Measurements from ENCODE around the gene PNCK.
"Not testable (repeated sequence)": the region's sequence is repeated elsewhere in the genome, so short reads cannot be mapped to it uniquely, and the experiment has no call there.

PNCK gene

GRCh38 chrX:153673428-153674218 lies at the start of gene PNCK:
TSS of gene PNCK (minus strand) at chrX:153673813. CDS start at chrX:153673076, 737 bp downstream.
- no peak for DNase-seq (ENCODE audit: low read depth)

- no peak for DNase-seq (ENCODE audit: low read depth)
Measured at GRCh38 chrX:153722704-153723350, 49.2 kb upstream of the PNCK start.

DNA sequence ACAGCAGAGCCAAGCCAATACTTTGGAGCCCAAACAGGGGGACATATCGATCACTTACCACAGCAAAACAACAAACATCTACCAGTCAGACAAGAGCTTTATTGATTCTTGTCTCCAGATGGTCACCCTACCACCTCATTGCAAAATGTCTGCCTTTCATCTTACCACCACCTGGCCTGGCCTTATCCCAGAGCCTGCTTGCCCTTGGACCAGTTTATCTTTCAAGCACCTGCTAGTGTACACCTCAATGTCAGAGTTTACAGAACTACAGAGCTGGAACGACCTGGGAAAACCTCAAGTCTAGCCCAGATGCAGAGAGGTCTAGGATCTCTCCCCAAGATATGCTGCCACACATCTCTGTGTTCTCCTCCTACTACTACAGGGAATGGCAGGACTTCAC lies 46.1 kb upstream of the PNCK start:
- no peak for DNase-seq (ENCODE audit: low read depth)

DNA sequence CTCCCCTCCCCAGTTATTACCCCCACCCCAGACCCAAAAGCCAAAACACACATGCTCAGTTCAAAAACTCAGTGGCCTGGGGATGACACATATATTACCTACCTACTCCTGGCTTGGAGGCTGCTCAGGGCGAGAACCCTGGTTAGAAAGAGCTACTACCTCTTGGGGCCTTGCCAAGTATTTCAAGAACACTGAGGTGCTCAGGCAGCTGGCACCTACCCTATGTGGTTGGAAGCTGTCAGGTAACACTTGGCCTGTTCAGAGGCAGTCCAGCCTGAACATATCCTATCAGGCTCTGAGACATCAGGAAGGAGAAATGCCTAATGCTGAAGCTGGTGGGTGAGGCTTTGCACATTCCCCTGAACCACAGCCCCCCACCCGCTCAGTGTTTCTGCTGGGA lies 45.6 kb upstream of the PNCK start:
- DNase-seq (ENCODE audit: low read depth): no peak

GRCh38 chrX:153717445-153717844 lies 43.8 kb upstream of the PNCK start:
- DNase-seq (ENCODE audit: low read depth): no peak

DNA sequence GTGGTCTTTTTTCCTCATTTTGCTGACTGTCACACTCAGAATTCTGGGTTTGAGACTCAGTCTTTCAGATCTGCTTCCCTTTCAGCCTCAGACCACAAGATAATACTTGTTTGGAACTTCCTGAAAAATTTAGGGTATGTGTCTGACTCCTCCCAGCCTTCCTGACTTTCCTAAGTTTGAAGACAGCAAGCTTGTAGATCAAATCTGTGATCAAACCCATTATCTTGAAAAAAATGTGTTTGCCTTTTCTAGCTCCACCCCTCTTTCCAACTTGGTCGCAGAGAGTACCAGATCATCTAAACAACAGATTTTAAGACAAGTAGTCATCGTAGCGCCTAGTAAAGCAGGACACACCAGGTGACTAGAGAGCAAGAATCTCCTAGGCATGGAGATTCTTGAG lies 40.6 kb upstream of the PNCK start:
- DNase-seq (ENCODE audit: low read depth): no peak

GRCh38 chrX:153709726-153710674 lies 36.4 kb upstream of the PNCK start:
- no peak for DNase-seq (ENCODE audit: low read depth)

DNA sequence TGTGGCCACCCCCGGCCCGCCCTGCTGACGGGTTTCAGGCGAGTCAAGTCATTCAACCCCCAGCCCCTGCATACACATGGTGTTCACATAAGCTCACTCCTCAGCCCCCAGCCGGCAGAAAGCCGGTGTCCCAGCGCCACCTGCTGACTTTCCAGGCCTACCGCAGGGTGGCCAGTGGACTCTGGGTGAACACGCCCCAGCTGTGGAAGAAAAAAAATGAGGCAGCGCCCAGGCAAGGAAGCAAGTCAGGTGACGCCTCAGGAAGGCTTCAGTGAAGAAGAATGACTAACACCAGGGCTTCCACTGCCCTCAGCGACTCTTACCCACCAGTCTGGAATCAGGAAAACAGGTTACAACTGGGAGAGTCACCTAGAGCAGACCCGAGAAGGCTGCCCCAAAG lies 34.8 kb upstream of the PNCK start:
- no peak for DNase-seq (ENCODE audit: low read depth)

DNA sequence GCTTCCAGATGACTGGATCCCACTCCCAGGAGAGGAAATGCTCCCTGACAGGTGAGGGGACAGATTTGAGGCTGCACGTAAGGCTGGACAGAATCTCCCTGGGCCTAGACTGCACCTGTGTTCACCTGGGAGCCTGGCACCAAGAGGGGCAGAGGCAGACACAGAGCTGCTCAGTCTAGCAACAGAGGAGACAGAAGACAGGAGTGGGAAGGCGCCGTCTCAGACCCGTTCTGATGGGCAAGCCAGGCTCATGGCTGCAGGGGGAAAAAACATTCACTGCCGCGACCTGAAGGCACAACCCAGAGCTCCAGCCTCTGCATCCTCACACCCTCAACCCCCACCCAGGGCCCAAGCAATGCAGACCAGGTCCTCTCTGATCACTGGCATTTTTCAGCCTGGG lies 33.8 kb upstream of the PNCK start:
- DNase-seq (ENCODE audit: low read depth): no peak

GRCh38 chrX:153706799-153707198 lies 33.2 kb upstream of the PNCK start:
- DNase-seq (ENCODE audit: low read depth): no peak

- DNase-seq (ENCODE audit: low read depth): not testable (repeated sequence)
Measured at GRCh38 chrX:153705403-153706060, 31.9 kb upstream of the PNCK start.

DNA sequence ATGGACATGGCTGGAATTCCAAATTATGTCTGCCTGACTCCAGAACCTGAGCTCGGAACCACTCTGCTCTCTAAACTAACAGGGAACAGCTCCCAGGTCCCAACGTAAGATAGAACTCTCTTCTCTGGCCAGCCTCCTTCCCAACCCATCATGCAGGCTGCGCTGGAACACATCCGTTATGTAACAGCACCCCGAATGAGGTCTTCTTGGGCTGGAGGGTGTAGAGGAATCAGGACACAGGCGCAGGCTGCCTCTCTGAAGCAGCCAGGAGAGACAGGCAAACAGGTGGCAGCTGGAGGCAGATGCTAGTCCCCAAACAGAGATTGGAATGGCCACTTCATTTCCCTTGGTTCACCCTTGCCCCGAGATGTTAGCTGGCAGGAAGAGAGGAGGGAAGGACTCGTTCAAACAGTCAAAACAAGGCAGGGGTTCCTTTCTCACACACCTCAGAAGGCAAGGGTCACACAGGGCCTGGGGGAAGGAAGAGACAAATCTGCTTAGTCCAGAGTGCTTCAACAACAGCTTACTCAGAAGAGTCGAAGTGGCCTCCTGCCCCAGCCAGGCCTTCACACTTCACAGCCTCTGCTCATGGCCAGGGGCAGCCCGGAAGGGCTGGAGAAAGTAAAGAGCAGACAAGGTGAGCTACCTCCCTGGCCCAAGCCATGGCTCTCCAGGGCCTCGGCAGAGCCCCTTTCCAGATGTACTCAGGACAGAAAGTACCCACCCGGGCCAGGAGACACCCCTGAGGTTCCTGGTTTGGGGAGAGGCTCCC lies 31.2 kb upstream of the PNCK start:
- not testable (repeated sequence) for DNase-seq (ENCODE audit: low read depth)

GRCh38 chrX:153704021-153704526 lies 30.5 kb upstream of the PNCK start:
- no peak for DNase-seq (ENCODE audit: low read depth)

DNA sequence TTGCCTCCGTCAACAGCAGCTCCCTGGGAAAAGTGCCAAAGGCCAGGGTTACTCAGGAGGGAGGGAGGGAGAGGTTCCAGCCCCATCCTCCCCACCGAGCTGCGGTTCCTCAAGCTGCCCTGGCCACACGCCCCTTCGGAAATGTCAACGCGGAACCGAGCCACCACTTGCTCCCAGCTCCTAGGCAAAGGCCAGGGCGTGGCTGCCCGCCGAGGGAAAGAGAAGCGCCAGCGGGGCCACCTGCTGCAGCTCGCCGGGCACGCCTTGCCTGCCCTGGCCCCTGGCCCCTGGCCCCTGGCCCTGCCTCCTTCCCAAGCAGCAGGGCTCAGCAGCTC lies 29.4 kb upstream of the PNCK start:
- no peak for DNase-seq (ENCODE audit: low read depth)

DNA sequence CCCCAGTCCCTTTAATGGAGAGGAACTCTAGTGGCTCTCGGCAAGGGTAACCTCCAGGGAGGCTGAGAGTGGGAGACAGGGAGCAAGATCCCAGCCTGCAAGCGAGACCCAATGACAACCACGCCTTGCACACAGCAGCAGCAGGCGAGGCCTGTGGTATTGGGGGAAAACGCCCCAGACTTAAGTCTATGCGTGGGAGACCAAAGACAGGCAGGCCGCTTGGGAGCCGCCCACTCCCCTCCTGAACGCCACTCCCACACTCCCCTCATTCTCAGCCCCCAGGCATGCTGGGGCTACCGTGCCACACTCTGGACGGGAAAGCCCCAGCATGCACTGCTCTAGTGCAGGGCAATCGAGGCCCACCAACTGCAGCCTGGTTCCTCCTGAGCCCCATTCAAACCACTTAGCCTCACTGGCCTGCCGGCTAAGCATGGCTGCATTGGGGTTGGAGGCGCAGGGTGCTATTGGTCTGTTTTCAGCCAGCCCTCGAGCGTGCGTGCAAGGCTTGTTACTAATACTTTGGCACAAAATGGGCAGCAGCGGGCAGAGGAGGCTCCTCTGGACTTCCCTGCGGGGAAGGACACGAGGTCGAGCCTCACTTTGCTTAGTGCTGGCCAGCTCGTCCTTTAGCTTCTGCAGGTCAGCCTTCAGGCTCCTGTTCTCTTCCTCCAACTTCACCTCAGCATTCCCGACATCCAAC lies 28.9 kb upstream of the PNCK start:
- no peak for DNase-seq (ENCODE audit: low read depth)

DNA sequence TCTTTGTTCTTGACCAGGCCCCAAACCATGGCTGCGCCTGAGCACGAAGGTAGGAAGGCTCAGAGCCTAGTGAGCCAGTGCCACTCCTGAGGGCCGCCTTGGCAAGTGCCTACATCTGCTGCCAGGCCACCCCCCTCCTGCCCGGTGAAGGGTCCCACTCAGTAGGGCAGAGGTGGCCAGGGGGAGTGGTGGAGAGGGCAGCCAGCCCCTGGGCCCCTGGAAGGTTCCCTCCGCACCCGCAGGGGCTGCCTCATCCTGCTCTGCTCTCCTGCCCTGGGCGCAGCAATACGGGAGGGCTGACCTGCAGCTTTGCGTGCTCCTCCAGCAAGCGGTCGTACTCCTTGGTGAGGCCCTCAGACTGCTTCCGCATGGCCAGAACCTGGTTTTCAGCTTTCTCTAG lies 28.1 kb upstream of the PNCK start:
- DNase-seq (ENCODE audit: low read depth): no peak

DNA sequence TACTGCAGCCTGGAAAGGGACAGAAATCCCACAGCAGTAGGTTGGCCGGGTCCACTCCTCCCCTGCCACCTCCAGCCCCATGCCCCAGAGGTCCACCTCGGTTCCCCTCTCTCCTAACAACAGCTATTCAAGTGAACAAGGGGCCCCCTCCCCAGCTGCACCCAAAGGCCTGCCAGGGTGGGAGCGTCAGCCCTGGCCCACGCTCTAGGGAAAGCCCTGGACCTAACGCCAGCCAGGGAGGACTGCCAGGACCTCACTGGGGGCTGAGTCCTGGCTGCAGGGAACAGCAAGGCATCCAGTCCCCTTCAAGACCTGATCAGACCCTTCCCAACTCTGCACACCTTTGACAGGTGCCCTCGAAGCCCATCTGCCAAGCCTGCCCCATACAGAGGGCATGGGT lies 27.4 kb upstream of the PNCK start:
- no peak for DNase-seq (ENCODE audit: low read depth)

DNA sequence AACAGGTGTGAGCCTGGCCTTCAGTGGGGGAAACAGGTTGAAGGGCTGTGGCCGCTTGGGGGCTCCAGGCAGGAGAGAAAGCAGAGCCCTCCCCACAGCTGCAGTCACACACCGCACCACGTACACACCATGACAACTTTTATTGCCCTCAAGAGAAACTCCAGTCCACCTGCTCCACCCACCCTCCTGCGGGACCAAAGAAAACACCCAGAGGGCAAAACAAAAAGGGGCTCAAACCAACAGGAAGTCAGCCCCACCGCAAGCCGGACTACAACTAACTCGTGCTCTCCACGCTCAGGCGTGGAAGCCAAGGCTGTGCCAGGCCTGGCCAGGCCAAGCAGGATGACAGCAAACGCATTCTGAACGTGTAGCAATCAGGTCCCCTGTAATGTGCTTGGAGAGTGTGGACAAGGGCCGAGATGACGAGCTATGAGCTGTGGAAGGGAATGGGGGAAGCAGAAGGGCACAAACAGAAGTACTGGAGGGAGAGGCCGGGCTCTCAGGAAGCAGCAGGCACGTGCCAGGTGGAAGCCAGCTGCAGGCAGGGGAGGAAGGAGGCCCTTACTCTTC lies 26.8 kb upstream of the PNCK start:
- DNase-seq (ENCODE audit: low read depth): no peak

DNA sequence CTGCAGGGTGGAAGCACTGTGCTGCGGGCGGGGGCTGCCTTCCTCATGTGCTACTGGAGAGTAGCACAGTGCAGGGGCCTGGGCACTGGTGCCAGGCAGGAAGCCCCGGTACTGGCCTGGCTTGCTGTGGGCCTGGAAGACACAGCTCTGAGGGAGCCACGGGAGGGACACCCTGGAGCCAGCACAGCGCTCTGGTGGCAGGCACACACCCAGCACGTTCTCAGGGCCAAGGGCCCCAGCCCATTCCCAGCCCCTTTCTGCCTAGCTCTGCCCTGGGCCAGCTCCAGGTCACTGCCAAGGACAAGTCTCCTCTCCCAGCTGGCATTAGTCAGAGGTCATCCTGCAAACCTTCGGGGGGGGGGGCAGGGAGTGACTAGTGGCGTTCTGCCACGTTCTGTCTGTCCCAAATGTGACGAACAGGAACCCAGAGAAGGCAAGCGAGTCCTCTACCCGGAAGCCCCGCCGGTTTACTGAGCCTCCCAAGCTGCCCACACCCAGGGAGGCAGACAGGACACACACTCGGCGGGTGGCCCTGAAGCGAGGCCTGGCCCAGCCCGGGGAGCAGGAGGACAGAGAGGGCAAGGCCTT lies 26.3 kb upstream of the PNCK start:
- DNase-seq (ENCODE audit: low read depth): not testable (repeated sequence)
